TTC549 (cell line): ENCODE data around the gene TXNRD2.
"Not testable (repeated sequence)": the region's sequence is repeated elsewhere in the genome, so short reads cannot be mapped to it uniquely, and the experiment has no call there.

Experiments used
- FAIRE-seq: peaks from 2 replicates; lab custom pipeline; 2012; peaks lifted over from hg19 to GRCh38; lab: Jason Lieb, UNC

Gene TXNRD2

DNA sequence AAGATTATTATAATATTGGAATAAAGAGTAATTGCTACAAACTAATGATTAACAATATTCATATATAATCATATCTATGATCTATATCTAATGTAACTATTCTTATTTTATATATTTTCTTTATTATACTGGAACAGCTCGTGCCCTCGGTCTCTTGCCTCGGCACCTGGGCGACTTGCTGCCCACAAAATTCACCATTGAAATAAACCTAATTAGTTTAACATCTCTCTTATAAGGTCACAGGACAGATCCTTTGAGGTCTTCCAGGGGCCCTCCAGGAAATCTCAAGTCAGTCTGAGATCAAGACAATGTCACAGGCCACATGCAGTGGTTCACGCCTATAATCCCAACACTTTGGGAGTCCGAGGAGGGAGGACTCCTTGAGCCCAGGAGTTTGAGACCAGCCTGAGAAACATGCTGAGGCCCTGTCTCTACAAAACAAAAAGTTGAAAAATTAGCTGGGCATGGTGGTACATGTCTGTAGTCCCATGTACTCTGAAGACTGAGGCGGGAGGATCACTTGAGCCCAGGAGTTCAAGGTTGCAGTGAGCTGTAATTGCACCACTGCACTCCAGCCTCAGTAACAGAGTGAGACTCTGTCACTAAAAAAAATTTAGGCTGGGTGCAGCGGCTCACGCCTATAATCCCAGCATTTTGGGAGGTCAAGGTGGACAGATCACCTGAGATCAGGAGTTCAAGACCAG lies 6.6 kb upstream of the TXNRD2 start:
- FAIRE-seq, result no peak

DNA sequence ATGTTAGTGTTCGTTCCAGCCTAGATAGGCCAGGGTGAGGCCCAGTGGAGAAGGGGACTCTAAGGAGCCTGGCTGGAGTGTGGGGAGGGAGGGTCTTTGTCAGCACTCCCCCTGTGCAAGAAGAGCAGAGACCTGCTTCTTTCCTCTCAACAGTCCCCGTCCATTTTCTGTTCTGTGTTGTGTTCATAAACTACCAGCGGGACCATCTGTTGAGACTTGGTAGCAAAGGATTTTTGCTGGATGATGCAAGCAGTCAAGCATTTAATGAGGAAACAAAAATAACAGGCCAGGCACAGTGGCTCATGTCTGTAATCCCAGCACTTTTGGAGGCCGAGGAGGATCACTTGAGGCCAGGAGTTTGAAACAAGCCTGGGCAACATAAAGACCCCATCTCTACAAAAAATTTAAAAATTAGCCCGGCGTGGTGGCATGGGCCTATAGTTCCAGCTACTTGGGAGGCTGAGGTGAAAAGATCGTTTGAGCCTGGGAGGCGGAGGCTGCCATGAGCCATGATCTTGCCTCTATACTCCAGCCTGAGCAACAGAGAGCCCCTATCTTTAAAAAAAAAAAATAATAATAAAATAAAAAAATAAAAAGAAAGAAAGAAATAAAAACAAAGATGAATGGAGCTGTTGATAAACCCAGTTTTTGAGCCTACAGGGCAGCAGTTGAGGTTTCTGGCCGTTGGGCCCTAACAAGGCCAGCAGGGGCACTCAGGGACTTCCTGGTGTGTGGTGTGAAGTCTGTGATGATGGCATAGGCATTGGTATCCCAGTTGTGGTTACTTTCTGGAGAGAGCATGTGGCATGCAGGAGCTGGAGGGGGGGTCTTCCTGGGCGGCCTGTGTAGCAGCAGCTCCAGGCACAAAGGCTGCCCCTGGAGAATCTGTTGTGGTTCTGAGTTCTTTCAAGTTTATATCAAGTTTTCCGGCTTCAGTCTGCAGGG lies 1.7 kb upstream of the TXNRD2 start:
- FAIRE-seq, result no peak

DNA sequence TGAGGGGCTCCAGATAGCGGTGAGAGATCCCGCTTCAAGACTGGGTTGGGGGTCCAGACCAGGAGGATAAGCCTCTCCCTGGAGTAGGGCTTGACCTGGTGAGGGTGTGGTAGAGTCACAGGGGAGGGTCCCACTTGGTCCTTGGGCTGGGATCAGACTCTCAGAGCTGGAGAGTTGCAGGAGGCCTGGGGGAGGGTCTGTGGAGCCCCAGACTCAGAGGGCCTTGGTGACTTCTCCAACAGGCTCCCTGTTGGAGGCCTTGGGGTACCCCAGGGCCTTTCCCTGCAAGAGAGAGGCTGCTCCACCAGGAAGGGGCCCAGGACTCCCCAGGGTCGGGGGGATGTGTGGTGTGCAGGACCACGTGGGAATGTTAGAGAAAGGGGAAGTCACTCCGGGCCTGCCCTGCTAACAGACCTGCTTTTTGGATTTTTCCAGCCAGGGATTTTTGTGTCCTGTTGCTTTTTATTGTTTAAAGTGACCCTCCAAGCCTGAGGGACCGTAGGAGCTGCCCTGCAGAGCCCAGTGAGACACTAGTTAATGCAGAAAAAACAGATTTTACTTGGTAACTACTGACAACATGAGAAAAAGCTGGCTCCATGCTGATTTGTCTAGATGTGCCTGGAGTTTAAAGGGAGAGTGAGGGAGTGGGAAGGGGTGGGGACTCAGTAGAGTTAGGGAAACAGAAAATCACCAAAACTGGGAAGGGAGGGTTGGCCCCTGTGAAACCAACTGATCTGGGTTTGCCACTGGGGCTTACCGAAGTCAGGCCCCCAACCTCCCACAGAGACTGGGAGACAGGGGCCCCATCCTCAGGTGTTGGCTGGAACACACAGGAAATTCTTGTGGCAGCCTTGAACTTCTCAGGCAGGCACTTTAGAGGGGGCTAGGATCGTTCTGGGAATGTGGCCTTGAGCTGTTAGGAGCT lies 801 bp upstream of the TXNRD2 start:
- FAIRE-seq, result no peak

DNA sequence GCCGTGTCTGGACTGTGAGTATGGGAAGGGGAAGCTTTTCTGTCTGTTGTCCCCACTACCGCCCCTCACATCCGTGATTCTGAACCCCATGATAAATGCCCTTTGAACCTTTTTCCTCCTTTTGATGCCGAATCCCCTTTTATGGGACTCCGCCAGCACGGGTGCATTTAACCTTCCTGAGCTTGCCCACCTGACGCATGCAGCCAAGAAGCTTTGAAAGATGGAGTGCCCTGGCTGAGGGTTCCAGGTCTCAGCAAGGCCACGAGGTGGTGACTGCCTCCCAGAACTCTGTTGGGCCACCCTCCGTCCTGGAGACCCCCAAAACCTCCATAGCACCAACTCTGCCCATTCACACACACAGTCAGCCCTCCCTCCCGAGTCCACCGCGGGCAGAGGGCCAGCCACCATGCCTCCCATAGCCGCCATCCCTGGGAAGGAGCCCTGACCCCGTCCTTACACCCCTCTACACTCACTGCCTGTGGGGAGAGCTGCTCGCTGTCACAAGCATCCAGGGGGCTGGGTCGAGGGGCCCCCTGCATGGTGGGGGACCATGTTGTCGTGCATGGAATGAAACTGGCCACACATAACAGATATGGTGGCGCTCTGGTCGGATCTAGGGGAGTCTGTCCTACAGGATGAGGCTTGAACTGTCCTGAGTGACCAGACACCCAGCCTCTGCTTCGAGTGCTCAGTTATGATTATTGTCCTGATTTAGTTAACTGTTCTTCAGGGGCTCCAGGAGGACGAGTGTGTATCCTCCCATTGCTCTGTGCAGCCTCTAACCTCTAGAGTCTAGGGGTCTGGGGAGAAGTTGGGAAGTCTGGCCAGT lies 868 bp downstream of the TXNRD2 start:
- no peak for FAIRE-seq

DNA sequence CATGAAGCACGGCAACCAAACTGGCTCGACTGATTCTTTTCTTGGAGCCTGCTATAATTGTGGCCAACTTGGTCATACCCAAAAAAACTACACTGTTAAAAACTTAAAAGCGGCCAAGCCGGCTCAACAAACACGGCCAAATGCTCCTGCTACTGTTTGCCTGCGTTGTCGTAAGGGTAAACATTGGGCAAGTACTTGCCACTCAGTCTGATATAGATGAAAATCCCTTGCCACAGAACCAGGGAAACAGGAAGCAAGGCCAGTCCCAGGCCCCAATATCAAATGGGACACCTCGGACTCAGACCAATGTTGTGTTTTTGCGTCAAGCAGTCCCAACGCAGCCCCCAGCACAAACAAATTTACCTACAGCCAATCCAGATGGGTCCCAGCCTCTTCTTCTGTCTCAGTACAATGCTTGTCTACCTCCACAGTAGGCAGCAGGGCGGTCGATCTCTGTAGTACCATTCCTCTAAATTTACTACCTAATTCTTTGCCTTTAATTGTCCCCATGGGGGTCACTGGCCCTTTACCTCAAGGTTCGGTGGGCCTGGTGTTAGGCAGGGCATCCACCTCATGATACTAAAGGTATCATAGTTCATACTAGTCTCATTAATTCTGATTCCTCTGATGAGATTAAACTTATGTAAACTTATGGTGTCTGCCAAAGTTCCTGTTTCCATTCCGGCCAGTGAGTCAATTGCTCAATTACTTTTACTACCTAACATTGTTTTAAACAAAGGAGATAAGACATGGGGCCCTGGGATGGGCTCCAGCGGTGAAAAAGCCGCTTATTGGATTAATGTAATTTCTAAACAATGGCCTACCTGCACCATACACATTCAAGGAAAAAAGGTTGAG lies 3.8 kb downstream of the TXNRD2 start:
- FAIRE-seq, result no peak

DNA sequence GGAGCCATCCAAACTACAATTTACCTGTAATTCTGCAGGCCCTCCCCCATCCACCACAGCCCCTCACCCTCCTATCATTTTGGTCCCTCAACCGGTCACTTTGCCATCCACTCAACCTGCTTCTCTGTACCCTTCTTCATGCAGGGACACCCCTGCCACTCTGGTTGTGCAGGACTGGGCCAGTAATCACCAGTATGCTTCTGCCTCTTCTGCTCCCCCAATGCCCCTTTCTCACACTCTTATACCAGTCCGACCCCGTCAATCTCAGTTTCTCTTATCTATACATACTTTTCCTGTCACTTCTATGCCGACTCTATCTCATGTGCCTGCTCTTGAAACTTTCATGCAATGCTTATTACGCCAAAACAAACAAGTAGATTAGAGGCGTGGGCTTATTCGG lies 5.1 kb downstream of the TXNRD2 start:
- FAIRE-seq, result no peak

DNA sequence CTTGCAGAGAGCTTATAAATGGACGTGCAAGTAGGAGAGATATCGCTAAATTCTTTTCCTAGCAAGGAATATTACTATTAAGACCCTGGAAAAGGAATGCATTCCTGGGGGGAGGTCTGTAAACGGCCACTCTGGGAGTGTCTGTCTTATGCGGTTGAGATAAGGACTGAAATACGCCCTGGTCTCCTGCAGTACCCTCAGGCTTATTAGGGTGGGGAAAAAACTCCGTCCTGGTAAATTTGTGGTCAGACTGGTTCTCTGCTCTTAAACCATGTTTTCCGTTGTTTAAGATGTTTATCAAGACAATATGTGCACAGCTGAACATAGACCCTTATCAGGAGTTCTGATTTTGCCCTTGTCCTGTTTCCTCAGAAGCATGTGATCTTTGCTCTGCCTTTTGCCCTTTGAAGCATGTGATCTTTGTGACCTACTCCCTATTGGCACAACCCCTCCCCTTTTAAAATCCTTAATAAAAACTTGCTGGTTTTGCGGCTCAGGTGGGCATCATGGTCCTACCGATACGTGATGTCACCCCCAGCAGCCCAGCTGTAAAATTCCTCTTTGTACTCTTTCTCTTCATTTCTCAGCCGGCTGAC lies 6.4 kb downstream of the TXNRD2 start:
- not testable (repeated sequence) for FAIRE-seq

DNA sequence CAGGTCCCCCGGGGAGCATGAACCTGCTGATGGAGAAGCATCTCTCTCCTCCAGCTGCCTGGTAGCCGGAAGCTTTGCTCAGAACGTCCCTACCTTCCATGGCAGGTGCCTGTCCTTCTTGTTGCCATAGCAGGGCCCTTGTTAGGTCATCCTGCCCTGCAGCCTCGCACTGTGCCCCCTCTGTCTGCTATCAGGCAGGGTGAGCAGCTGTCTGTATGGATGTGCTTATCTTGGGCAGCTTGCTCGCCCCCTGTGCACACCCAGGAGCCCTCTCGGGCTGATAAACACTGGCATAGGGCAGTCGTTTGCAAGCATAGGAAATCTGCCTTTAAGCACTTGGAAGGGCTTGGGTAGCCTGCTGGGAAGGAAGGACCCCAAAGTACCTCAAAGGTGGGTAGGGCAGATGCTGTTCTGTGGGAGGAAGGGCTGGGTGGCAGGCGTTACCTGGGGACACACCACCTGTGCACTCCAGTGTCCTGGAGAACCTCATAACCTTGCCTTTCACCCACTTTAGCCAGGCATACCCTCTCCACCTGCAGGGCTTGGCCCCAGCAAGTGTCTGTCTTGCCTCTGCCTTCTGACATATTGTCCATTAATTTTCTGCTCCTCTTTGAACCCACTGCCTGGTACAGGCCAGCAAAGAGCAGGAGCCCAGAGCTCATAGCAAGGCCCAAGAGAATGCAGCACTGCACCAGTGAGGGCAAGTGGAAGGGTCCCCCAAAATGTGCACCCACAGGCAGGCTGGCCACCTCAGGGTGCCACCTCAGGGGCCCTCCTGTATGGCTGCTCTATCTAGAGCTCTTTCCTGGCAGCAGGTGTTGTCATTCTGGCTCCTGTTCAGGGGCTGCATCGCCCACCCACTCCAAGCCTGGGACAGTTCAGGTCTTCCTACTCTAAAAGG lies 8.0 kb downstream of the TXNRD2 start:
- no peak for FAIRE-seq

DNA sequence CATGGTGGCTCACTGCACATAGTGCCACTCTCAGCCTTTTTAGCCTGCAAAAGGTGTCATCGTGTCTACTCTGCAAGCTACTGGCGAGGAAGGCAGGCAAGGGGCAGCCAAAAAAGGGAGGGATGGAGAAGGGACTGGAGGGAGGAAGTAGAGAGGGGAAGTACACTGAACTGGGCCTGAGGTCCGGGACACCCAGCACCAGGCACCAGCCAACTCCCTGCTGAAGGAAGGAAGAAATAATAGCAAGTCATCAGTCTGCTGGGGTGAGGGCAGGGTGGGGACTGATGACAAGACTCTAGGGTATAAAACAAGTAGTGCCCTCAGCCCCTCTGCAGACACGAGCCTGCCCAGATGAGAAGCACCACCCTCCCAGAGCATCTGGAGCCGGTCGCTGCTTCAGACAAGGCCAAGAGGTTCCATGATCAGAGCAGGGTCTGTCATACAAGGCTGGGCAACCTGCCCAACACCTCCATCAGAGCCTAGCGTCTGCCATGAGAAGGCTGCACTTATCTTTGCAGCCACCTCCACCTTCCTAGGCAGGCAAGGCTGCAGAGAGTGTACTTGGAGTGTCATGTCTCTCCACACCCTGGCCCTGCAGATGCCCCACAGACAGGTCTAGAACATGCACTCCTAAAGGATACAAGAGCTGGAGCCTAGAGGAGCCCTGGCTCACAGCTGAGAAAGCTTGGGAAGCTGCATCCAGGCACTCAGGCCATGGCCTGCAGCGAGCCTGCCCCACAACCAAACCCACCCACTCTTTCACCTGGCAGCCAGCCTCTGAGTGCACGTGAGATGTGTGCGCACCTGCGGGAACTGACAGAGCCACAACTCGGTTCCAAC lies 9.0 kb downstream of the TXNRD2 start:
- no peak for FAIRE-seq

DNA sequence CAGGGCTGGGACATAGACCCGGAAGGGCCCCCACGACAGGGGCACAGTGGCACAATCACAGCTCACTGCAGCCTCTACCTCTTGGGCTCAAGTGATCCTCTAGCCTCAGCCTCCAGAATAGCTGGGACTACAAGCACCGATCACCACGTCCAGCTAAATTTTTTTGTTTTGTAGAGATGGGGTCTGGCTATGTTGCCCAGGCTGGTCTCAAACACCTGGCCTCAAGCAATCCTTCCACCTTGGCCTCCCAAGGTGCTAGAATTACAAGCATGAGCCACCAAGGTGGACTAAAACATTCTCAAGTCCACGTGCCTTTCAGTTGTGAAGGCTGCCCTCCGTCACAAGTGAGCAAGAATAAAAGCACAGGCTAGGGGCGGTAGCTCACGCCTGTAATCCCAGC lies 10.1 kb downstream of the TXNRD2 start:
- FAIRE-seq, result no peak

DNA sequence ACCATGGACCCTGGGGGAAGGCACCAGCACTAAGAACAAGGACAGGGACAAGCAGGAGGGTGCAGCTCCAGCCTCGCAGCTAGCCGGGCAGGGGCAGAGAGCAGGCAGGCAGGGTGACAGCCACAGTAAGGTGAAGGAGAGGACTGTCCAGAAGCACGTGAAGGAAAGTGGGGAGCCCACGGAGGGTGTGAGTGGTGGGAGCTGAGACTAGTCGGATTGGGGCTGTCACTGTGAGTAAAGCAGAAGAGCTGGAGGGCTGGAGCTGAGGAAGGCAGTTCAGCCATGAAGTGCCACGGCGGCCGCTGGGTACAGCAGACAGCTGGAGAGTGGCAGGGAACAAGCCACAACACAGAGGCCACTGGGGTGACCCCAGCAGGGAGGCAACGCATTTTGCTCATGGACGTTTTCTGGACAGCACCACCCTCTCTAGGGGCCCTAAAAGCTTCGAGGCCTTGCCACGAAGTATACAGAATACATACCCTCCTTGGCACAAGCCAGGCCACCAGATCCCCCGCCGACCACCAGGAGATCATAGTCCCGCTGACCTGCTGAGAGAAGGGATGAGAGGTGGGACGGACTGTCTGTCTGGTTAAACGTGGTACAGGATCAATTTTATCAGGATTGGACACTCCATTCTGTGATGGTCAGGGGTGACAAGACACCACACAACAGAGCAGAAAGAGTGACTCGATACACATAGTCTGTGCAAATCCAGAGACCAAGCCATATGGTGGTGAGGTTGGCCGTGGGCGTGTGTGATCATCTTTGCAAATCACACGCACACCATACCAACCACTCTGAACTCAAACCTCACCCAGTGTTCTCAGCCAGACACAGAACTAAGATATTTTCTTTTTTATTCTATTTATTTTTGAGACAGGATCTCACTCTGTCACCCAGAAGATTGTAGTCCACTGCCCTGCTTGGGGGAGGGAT lies 10.8 kb downstream of the TXNRD2 start:
- no peak for FAIRE-seq

DNA sequence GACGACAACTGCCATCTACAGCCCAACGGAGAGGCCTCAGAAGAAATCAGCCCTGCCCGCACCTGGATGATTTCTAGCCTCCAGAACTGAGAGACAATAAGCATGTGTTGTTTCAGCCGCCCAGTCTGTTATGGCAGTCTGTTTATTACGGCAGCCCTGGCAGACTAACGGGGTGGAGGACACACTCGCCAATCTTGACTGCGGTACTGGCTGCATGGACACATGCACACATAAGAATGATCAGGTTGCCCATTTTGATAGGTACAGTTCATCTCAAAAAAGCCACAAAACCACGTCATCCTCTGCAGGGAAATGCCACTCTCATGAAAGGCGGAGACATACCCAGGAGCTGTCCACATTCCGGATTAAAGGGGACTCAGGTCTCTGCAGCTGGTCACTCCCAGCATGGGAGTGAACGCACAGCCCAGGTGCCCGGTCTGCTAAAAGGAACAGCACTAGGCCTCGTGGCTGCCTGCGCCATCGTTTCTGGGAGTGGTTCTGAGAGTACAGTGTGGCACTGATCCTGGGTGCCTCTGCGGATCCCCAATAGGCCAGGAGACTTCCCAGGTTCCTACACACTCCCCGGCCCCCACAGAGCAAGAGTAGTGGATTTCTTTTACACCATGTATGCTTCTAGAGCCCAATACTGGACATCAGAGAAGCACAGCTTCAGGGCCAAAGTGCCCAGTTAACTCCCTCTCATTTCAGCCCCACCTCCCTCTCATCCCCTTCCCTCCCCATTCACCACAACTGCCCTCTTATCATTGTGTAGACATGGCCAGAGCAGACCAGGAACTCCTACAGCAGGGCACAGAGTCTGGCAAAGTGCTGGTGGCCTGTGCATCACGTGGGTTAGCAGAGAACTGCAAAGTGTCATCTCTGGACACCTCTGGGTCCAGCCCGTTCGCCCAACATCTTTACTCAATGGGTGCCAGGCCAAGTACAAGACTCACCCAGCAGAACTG lies 11.8 kb downstream of the TXNRD2 start:
- FAIRE-seq, result no peak

DNA sequence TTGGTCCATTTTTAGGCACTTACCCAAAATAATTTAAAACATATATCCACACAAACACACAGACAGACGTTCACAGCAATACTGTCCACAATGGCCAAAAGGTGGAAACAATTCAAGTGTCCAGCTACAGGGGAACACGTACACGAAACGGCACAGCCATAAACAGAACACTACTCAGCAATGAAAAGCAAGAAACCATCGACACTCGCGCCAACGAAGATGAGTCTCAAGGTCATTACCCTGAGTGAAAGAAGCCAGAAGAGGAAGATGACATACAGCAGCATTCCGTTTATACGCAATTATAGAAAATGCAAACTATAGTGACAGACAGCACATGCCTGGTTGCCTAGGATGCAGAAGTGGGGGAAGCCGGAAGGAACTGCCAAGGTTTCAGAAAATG lies 13.4 kb downstream of the TXNRD2 start:
- no peak for FAIRE-seq

DNA sequence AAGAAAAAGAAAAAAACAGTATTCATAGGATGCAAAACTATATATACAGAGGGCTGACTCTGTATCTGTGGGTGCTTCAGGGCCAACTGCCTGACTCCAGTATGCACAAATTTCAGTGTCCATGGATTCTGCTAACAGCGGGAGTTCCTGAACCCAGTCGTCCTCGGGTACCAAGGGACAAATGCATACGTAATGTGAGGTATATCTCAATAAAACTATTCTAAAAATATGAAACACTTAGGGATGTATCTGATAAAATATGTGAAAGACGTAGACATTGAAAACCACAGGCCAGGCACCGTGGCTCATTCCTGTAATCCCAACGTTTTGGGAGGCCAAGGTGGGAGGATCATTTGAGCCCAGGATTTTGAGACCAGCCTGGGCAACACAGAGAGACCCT lies 13.9 kb downstream of the TXNRD2 start:
- no peak for FAIRE-seq

DNA sequence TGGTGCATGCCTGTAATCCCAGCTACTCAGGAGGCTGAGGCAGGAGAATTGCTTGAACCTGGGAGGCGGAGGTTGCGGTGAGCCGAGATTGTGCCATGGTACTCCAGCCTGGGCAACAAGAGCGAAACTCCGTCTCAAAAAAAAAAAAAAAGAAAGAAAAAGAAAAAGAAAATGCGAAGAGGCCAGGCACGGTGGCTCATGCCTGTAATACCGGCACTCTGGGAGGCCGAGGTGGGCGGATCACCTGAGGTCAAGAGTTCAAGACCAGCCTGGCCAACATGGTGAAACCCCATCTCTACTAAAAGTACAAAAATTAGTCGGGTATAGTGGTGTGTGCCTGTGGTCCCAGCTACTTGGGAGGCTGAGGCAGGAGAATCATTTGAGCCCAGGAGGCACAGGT lies 15.6 kb downstream of the TXNRD2 start:
- FAIRE-seq, result not testable (repeated sequence)
